Colonic mucosa (tissue), 4 donors: ENCODE data around the gene FREM3. TPM values are rescaled to one million over a fixed set of nuclear protein-coding genes. Genes with fewer than 3 reads are reported as not detected.

Experiments
- DNase-seq: peaks from one replicate; pipeline ENCODE4 v3.0.0-alpha.2; 2020
- H3K27ac ChIP-seq: fragments of 200-600 bp; one replicate; pipeline ENCODE4 v1.8.0; 2021
- H3K27me3 ChIP-seq: fragments of 200-600 bp; one replicate; pipeline ENCODE4 v1.8.0; 2021
- H3K36me3 ChIP-seq: fragments of 200-600 bp; one replicate; pipeline ENCODE4 v1.8.0; 2021
- H3K4me1 ChIP-seq: fragments of 200-600 bp; one replicate; pipeline ENCODE4 v1.8.0; 2021; ENCODE audit warnings: mild to moderate bottlenecking
- H3K4me3 ChIP-seq: fragments of 200-600 bp; one replicate; pipeline ENCODE4 v1.8.0; 2021
- H3K9ac ChIP-seq, 2 donors: one replicate each; pipeline ENCODE4 v1.7.0; 2013; ENCODE audit warnings: control low read depth in 2 of 2, low read depth in 2 of 2, low read length in 2 of 2
- H3K9me3 ChIP-seq: fragments of 200-600 bp; one replicate; pipeline ENCODE4 v1.8.0; 2021
- CTCF ChIP-seq: fragments of 200-600 bp; IDR thresholded peaks from one replicate; pipeline ENCODE4 v1.8.0; 2022; ENCODE audit warnings: antibody characterized with exemption, mild to moderate bottlenecking
- intact Hi-C: fragments of 100-400 bp; cut with DNase I; formaldehyde crosslinking; loops from one replicate; pipeline ENCODE4 v1.14.1; 2022
- total RNA-seq, 2 donors: library from RNA; stranded (reverse); fragmentation: NEBNext Ultra II Directional in 1 of 2; extraction: Animal tissue kit (Norgen Biotek cat#: 25700) in 1 of 2; gene quantifications; one replicate each; pipeline ENCODE4 v1.2.1, GENCODE V29; 2021
- donor health status: healthy.
- donor health status: DM: no; HTN: no; CAD: no.
- donor health status: DM: no; HTN: no; CAD: no.

The FREM3 gene
- total RNA-seq, 2 donors from 2014 or later: 0.05 TPM; not detected in 1

GRCh38 chr4:143712155-143712550 lies 11.7 kb upstream of the FREM3 start:
- intact Hi-C loops: no loop called here
- no peaks in the 10 kb centered on the region for H3K4me1 ChIP-seq

GRCh38 chr4:143711543-143712154 lies 11.2 kb upstream of the FREM3 start:
- H3K9me3 ChIP-seq: no peaks in the 10 kb centered on the region
- no peaks in the 10 kb centered on the region for H3K27me3 ChIP-seq
- no peak for DNase-seq
- TF ChIP-seq CTCF: no peak
- H3K4me3 ChIP-seq: no peak overlapping the region
- intact Hi-C loops: no loop called here
- no peaks in the 10 kb centered on the region for H3K36me3 ChIP-seq
- H3K4me1 ChIP-seq: no peaks in the 10 kb centered on the region
- no peak overlapping the region for H3K9ac ChIP-seq
- no peak overlapping the region for H3K27ac ChIP-seq

More at GRCh38 chr4:143712155-143712550, 11.7 kb upstream of the FREM3 start:
- H3K9ac ChIP-seq: no peak overlapping the region
- TF ChIP-seq CTCF: no peak
- DNase-seq: no peak
- H3K4me3 ChIP-seq: no peak overlapping the region
- no peaks in the 10 kb centered on the region for H3K9me3 ChIP-seq
- H3K27me3 ChIP-seq: no peaks in the 10 kb centered on the region
- no peaks in the 10 kb centered on the region for H3K36me3 ChIP-seq
- no peak overlapping the region for H3K27ac ChIP-seq

- Histone ChIP-seq H3K9me3 (no peaks in the 10 kb centered on the region), H3K4me3 (no peak overlapping the region), H3K9ac (no peak overlapping the region), H3K36me3 (no peaks in the 10 kb centered on the region), H3K27me3 (peaks cover 16% of the 10 kb centered on the region), H3K27ac (no peak overlapping the region), H3K4me1 (no peaks in the 10 kb centered on the region)
- no peak for TF ChIP-seq CTCF
- no peak for DNase-seq
- intact Hi-C loops: no loop called here
These were observed 890 bp upstream of the FREM3 start for GRCh38 chr4:143701365-143701764.

GRCh38 chr4:143700046-143700415 lies 444 bp downstream of the FREM3 start:
- H3K9me3 ChIP-seq: no peaks in the 10 kb centered on the region
- DNase-seq: no peak
- no peak for TF ChIP-seq CTCF

GRCh38 chr4:143699331-143700045 lies 987 bp downstream of the FREM3 start:
- DNase-seq: no peak
- Histone ChIP-seq H3K4me3 (no peak overlapping the region), H3K36me3 (no peaks in the 10 kb centered on the region), H3K27ac (no peak overlapping the region), H3K27me3 (peaks cover 16% of the 10 kb centered on the region), H3K4me1 (no peaks in the 10 kb centered on the region), H3K9me3 (no peaks in the 10 kb centered on the region), H3K9ac (no peak overlapping the region)
- intact Hi-C loops: no loop called here
- TF ChIP-seq CTCF: no peak

More at GRCh38 chr4:143700046-143700415, 444 bp downstream of the FREM3 start:
- H3K27me3 ChIP-seq: peaks cover 16% of the 10 kb centered on the region
- intact Hi-C loops: no loop called here
- H3K36me3 ChIP-seq: no peaks in the 10 kb centered on the region
- no peaks in the 10 kb centered on the region for H3K4me1 ChIP-seq
- no peak overlapping the region for H3K27ac ChIP-seq
- peak overlapping the region; percentile 15 for H3K4me3 ChIP-seq
- H3K9ac ChIP-seq: no peak overlapping the region
